Muscle layer of colon (tissue), 2 donors: ENCODE measurements around the gene MYO1F.

Experiments used
- H3K27ac ChIP-seq: one replicate; pipeline ENCODE4 v1.7.0; 2013; ENCODE audit warnings: low read depth, mild to moderate bottlenecking, low read length, moderate library complexity
- H3K27me3 ChIP-seq, 2 donors: one replicate each; pipeline ENCODE4 v1.7.0; 2013; ENCODE audit warnings: low read length in 2 of 2, mild to moderate bottlenecking in 2 of 2; ENCODE audit not compliant: insufficient read depth in 2 of 2, control insufficient read depth in 1 of 2
- H3K36me3 ChIP-seq: one replicate; pipeline ENCODE4 v1.7.0; 2013; ENCODE audit warnings: mild to moderate bottlenecking, low read length; ENCODE audit not compliant: insufficient read depth
- H3K4me1 ChIP-seq: one replicate; pipeline ENCODE4 v1.7.0; 2013; ENCODE audit warnings: mild to moderate bottlenecking, low read length; ENCODE audit not compliant: insufficient read depth
- H3K4me3 ChIP-seq, 2 donors: one replicate each; pipeline ENCODE4 v1.7.0; 2013; ENCODE audit warnings: low read length in 2 of 2, low read depth in 1 of 2, mild to moderate bottlenecking in 1 of 2, moderate library complexity in 1 of 2
- H3K9ac ChIP-seq: one replicate; pipeline ENCODE4 v1.7.0; 2013; ENCODE audit warnings: low read length
- H3K9me3 ChIP-seq: one replicate; pipeline ENCODE4 v1.7.0; 2013; ENCODE audit warnings: mild to moderate bottlenecking, low read length
- donor health status: abdominal sarcoma.
- donor health status: Adenocarcinoma of cecum.

The MYO1F gene

DNA sequence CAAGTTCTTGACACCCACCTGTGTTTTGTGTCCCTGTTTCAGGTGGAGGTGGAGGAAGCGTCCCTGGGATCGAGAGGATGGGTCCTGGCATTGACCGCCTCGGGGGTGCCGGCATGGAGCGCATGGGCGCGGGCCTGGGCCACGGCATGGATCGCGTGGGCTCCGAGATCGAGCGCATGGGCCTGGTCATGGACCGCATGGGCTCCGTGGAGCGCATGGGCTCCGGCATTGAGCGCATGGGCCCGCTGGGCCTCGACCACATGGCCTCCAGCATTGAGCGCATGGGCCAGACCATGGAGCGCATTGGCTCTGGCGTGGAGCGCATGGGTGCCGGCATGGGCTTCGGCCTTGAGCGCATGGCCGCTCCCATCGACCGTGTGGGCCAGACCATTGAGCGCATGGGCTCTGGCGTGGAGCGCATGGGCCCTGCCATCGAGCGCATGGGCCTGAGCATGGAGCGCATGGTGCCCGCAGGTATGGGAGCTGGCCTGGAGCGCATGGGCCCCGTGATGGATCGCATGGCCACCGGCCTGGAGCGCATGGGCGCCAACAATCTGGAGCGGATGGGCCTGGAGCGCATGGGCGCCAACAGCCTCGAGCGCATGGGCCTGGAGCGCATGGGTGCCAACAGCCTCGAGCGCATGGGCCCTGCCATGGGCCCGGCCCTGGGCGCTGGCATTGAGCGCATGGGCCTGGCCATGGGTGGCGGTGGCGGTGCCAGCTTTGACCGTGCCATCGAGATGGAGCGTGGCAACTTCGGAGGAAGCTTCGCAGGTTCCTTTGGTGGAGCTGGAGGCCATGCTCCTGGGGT, 91.5 kb downstream of the MYO1F start:
- no peaks in the 10 kb centered on the region for H3K27me3 ChIP-seq
- H3K9ac ChIP-seq, result no peak overlapping the region
- no peak overlapping the region for H3K27ac ChIP-seq
- H3K4me3 ChIP-seq, result no peak overlapping the region
- peaks cover 79% of the 10 kb centered on the region for H3K36me3 ChIP-seq
- peaks cover 8% of the 10 kb centered on the region for H3K4me1 ChIP-seq
- H3K9me3 ChIP-seq, result no peaks in the 10 kb centered on the region

- no peak overlapping the region for H3K27ac ChIP-seq
- H3K36me3 ChIP-seq, result peaks cover 79% of the 10 kb centered on the region
- no peaks in the 10 kb centered on the region for H3K27me3 ChIP-seq
- no peak overlapping the region for H3K4me3 ChIP-seq
- H3K9ac ChIP-seq, result no peak overlapping the region
- peaks cover 8% of the 10 kb centered on the region for H3K4me1 ChIP-seq
- no peaks in the 10 kb centered on the region for H3K9me3 ChIP-seq
Measured at GRCh38 chr19:8484331-8484894, 92.8 kb downstream of the MYO1F start.

GRCh38 chr19:8483165-8483564, 94.1 kb downstream of the MYO1F start:
- Histone ChIP-seq H3K9me3 (no peaks in the 10 kb centered on the region), H3K36me3 (peaks cover 71% of the 10 kb centered on the region), H3K27ac (no peak overlapping the region), H3K27me3 (no peaks in the 10 kb centered on the region), H3K4me1 (peaks cover 15% of the 10 kb centered on the region), H3K4me3 (no peak overlapping the region), H3K9ac (no peak overlapping the region)

GRCh38 chr19:8482696-8483095, 94.5 kb downstream of the MYO1F start:
- no peaks in the 10 kb centered on the region for H3K9me3 ChIP-seq
- no peak overlapping the region for H3K27ac ChIP-seq
- H3K4me1 ChIP-seq, result peaks cover 18% of the 10 kb centered on the region
- peaks cover 66% of the 10 kb centered on the region for H3K36me3 ChIP-seq
- no peak overlapping the region for H3K9ac ChIP-seq
- no peak overlapping the region for H3K4me3 ChIP-seq
- H3K27me3 ChIP-seq, result no peaks in the 10 kb centered on the region

- peaks cover 61% of the 10 kb centered on the region for H3K36me3 ChIP-seq
Measured at GRCh38 chr19:8481616-8482015, 95.6 kb downstream of the MYO1F start.

GRCh38 chr19:8481201-8481600, 96.0 kb downstream of the MYO1F start:
- Histone ChIP-seq H3K4me3 (no peak overlapping the region), H3K9ac (no peak overlapping the region), H3K9me3 (no peaks in the 10 kb centered on the region), H3K4me1 (peaks cover 18% of the 10 kb centered on the region), H3K27me3 (no peaks in the 10 kb centered on the region), H3K36me3 (peaks cover 60% of the 10 kb centered on the region), H3K27ac (no peak overlapping the region)

More at GRCh38 chr19:8481616-8482015, 95.6 kb downstream of the MYO1F start:
- Histone ChIP-seq H3K27ac (no peak overlapping the region), H3K9ac (no peak overlapping the region), H3K27me3 (no peaks in the 10 kb centered on the region), H3K4me3 (no peak overlapping the region), H3K9me3 (no peaks in the 10 kb centered on the region), H3K4me1 (peaks cover 18% of the 10 kb centered on the region)

DNA sequence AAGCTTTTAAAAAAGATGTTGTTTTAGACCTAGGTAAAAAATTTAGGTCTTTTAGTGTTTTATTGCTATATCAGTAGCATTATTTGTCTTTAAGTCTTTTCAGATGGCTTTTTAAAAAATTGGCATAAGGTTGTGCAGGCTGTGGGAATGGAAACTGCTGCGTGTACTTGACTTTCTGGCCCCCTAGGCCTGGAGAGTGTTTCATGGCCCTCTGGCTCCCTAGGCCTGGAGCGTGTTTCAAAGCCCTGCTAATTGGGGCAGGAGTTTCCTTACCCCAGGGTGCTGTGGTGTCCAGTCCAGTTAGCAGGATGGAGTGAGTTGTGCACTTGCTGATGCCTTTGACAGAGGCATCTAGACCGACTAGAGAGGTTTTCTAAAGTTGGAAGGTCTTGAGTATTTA, 98.6 kb downstream of the MYO1F start:
- Histone ChIP-seq H3K27ac (no peak overlapping the region), H3K36me3 (peaks cover 61% of the 10 kb centered on the region), H3K27me3 (no peaks in the 10 kb centered on the region), H3K4me3 (no peak overlapping the region), H3K9ac (no peak overlapping the region), H3K9me3 (no peaks in the 10 kb centered on the region), H3K4me1 (peaks cover 18% of the 10 kb centered on the region)

- Histone ChIP-seq H3K27me3 (no peaks in the 10 kb centered on the region), H3K4me3 (no peak overlapping the region), H3K36me3 (peaks cover 56% of the 10 kb centered on the region), H3K9me3 (no peaks in the 10 kb centered on the region), H3K9ac (no peak overlapping the region), H3K27ac (no peak overlapping the region), H3K4me1 (peaks cover 18% of the 10 kb centered on the region)
Measured at GRCh38 chr19:8477889-8478288, 99.4 kb downstream of the MYO1F start.

DNA sequence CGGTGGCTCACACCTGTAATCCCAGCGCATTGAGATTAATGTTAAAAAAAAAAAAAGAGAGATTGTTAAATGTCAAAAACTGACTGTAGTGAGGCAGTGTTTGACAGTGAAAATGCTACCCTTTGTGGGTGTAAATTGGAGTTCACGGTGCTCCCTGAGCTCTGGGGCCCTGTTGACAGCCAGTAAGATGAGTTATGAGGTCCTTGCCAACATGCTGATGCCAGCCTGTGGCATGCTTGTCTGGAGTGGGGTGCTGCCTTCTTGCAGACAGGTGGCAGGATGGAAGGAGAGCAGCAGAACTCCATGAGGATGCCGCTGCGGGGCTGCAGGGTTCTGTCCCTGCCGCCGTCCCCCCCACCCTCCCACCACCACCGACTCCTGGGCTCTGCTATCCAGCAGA, 100.7 kb downstream of the MYO1F start:
- Histone ChIP-seq H3K9ac (no peak overlapping the region), H3K36me3 (peaks cover 63% of the 10 kb centered on the region), H3K4me3 (no peak overlapping the region), H3K4me1 (peaks cover 17% of the 10 kb centered on the region), H3K9me3 (no peaks in the 10 kb centered on the region), H3K27ac (no peak overlapping the region), H3K27me3 (no peaks in the 10 kb centered on the region)

DNA sequence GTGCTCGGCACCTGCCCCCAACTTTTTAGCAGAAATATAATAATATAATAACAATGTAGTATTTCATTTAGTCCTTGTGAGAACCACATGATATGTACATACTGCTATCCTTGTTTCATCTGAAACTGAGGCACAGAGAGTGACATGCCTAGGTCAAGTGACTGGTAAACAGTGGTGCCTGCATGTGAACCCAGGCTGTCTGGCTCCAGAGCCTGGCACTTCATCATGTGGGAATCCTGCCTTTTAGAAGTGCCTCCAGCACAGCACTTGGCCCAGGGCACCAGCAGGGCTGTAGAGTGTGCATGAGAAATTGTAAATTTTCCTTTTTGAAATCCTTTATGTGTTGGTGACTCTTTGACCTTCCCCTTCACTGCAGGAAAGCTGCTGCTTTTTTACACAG, 102.2 kb downstream of the MYO1F start:
- H3K4me1 ChIP-seq, result peaks cover 10% of the 10 kb centered on the region
- H3K27ac ChIP-seq, result no peak overlapping the region
- H3K4me3 ChIP-seq, result no peak overlapping the region
- no peak overlapping the region for H3K9ac ChIP-seq
- no peaks in the 10 kb centered on the region for H3K9me3 ChIP-seq
- H3K27me3 ChIP-seq, result no peaks in the 10 kb centered on the region
- H3K36me3 ChIP-seq, result peaks cover 66% of the 10 kb centered on the region

DNA sequence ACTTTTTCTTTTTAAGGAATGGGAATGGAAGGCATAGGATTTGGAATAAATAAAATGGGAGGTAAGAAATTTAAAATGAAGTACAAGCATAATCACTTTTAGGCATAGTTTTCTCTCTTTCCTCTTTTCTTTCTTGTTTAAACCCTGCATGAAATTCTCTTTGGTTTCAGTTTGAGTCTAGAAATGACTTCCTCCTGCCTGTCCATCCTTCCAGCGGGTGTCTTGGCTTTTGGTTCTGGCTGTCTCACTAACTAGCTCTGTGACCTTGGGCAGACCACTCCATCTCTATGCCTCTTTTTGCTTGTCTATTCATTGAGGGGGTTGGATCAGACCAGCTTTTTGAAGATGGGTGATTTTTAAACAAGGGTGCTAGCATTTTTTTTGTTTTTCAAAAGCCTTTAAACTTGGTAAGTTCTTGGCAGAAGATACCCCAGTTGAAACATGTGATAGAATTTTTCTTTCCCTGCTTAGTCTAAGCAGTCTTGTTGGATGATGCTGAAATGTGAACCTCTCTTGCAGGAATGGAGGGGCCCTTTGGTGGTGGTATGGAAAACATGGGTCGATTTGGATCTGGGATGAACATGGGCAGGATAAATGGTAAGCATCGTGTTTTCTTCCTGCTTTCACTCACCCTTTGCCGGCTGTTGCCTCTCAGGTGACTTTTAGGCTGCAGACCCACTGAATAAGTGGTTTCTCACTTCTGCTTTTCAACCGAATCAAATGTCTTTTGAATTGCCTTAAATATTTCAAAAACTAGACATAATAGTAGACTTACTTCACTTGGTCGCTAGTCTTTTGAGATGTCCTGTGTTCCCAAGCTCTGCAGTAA, 103.4 kb downstream of the MYO1F start:
- Histone ChIP-seq H3K4me1 (peaks cover 9% of the 10 kb centered on the region), H3K27me3 (no peaks in the 10 kb centered on the region), H3K9me3 (no peaks in the 10 kb centered on the region), H3K9ac (no peak overlapping the region), H3K36me3 (peaks cover 73% of the 10 kb centered on the region), H3K27ac (no peak overlapping the region), H3K4me3 (no peak overlapping the region)
